Central memory CD8-positive, alpha-beta T cell (primary cell): ENCODE data around the gene COL8A2.

Experiments used
- ATAC-seq: fragments of 150-1000 bp; cut with Tn5 transposase; replicated peaks from 2 replicates; pipeline ENCODE4 v1.10.0; 2022; ENCODE audit warnings: mild to moderate bottlenecking, moderate FRiP score, moderate number of reproducible peaks; ENCODE audit not compliant: poor library complexity, severe bottlenecking; ENCODE audit errors: extremely low read depth
- DNase-seq, 2 donors: peaks; one replicate each; pipeline ENCODE4 v3.0.0; 2021; ENCODE audit warnings: low spot score in 2 of 2
- H3K27ac Mint-ChIP-seq: one replicate; pipeline ENCODE4 v1.8.0; 2022; ENCODE audit warnings: low read depth, mild to moderate bottlenecking, moderate library complexity, mixed read lengths
- H3K27me3 Mint-ChIP-seq: one replicate; pipeline ENCODE4 v1.8.0; 2022; ENCODE audit warnings: mixed read lengths
- H3K36me3 Mint-ChIP-seq: one replicate; pipeline ENCODE4 v1.8.0; 2022; ENCODE audit warnings: mild to moderate bottlenecking, moderate library complexity, mixed read lengths; ENCODE audit not compliant: insufficient read depth
- H3K4me1 Mint-ChIP-seq: one replicate; pipeline ENCODE4 v1.8.0; 2022; ENCODE audit warnings: mixed read lengths
- H3K4me3 Mint-ChIP-seq: one replicate; pipeline ENCODE4 v1.8.0; 2022; ENCODE audit warnings: mild to moderate bottlenecking, moderate library complexity, mixed read lengths
- H3K9me3 Mint-ChIP-seq: one replicate; pipeline ENCODE4 v1.8.0; 2022; ENCODE audit warnings: mixed read lengths

COL8A2 gene

GRCh38 chr1:36154765-36155407 lies 29.9 kb upstream of the COL8A2 start:
- no peaks in the 10 kb centered on the region for H3K9me3 Mint-ChIP-seq
- ATAC-seq (no peak), DNase-seq (no peak)
- H3K27ac Mint-ChIP-seq, result peak overlapping the region; percentile 82
- H3K4me3 Mint-ChIP-seq, result peak overlapping the region; percentile 100
- peaks cover 78% of the 10 kb centered on the region for H3K4me1 Mint-ChIP-seq
- no peaks in the 10 kb centered on the region for H3K27me3 Mint-ChIP-seq
- H3K36me3 Mint-ChIP-seq, result peaks cover 18% of the 10 kb centered on the region

GRCh38 chr1:36154335-36154734 lies 29.3 kb upstream of the COL8A2 start:
- Mint-ChIP-seq H3K27me3 (no peaks in the 10 kb centered on the region), H3K27ac (peak overlapping the region; percentile 30), H3K4me1 (peaks cover 78% of the 10 kb centered on the region), H3K36me3 (peaks cover 21% of the 10 kb centered on the region), H3K9me3 (no peaks in the 10 kb centered on the region), H3K4me3 (peak overlapping the region; percentile 100)
- ATAC-seq (no peak), DNase-seq (no peak)

- H3K36me3 Mint-ChIP-seq, result peaks cover 24% of the 10 kb centered on the region
- ATAC-seq (no peak), DNase-seq (no peak)
- H3K4me1 Mint-ChIP-seq, result peaks cover 79% of the 10 kb centered on the region
- no peaks in the 10 kb centered on the region for H3K27me3 Mint-ChIP-seq
- no peaks in the 10 kb centered on the region for H3K9me3 Mint-ChIP-seq
- H3K27ac Mint-ChIP-seq, result peak overlapping the region; percentile 30
- H3K4me3 Mint-ChIP-seq, result peak overlapping the region; percentile 100
Measured at GRCh38 chr1:36153476-36153875, 28.5 kb upstream of the COL8A2 start.

DNA sequence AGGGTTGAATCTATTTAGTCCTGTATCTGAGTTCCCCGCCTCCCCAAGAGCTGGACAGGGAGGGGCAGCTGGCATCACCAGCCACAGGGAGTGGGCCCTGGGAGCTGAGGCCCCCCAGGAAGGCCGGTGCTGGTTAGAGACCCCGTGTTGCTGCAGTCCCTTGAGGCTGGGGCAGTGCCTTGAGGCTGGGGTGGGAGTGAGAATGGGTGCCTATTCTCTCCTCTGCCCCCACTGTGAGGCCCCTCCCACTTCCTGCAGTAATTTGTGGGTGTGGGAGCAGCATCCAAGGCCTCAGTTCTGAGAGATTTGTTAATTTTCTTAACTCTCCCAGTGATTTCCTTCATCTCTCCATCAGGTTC lies 26.8 kb upstream of the COL8A2 start:
- Mint-ChIP-seq H3K4me1 (peaks cover 73% of the 10 kb centered on the region), H3K4me3 (peak overlapping the region; percentile 100), H3K9me3 (no peaks in the 10 kb centered on the region), H3K27me3 (no peaks in the 10 kb centered on the region), H3K27ac (peak overlapping the region; percentile 99), H3K36me3 (peaks cover 20% of the 10 kb centered on the region)
- DNase-seq (no peak), ATAC-seq (no peak)

DNA sequence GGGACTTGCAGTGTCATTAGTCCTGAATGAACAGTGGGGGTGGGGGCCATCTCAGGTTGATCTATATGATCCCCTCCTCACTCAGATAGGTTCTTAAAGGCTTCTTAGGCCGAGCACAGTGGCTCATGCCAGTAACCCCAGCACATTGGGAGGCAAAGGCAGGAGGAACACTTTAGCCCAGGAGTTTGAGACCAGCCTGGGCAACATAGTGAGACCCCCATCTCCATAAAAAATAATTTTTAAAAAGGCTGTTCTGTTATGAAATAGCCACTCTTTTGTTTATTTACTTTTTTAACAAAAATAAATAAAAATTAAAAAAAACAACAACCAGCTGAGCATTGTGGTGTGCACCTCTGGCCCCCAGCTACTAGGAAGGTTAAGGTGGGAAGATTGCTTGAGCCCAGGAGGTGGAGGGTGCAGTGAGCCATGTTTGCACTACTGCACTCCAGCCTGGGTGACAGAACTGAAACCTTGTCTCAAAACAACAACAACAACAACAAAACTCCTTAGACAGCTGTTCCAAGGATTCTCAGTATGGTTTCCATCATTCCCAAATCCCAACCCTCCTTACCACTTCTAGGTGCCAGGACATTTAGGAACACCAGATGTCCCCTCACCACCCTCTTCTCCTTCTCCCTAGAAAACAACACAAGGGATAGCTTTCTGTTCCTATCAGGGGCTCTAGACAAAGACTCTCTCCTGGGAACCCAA lies 26.3 kb upstream of the COL8A2 start:
- peaks cover 18% of the 10 kb centered on the region for H3K36me3 Mint-ChIP-seq

DNA sequence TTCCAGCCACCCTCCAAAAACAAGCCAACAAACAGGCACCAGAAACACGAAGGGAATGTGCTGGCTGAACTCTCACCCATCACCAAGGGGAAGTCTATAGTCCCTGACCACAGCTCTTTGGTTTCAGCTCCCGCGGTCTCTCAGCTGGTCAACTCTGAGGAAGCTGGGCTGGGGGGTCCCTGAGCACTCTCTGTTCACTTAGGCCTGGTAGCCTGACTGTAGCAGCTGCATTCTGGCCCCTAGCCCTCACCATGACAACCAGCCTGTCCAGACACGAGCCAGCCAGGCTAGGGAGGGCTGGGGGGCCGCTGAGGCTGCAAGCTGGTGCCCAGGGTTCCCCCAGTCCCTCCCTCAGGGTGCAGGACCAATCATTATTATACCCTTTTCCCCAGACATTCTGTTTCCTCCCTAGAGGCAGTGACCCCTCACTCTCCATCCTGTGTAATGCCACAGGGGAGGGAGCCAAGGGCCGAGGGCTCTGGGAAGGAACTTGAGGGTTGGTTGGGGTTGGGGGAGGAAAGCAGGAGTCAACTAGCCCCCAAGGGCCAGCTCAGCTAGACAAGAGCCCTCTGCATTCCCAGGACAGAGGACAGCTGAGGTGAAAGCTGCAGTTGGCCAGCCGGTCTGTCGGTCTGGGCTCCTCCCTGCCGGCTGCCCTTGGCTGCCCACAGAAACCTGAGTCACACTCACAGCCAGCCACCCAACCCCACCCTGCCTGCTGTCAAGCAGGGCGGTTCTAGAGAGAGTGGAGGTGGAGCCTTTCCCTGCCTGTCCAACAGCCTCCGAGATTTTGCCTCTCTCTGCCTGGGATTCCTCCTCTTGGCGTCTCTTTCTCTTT lies 25.5 kb upstream of the COL8A2 start:
- DNase-seq (peak; percentile 41 to 46), ATAC-seq (peak; percentile 16)
- peaks cover 15% of the 10 kb centered on the region for H3K36me3 Mint-ChIP-seq
- H3K27ac Mint-ChIP-seq, result peak overlapping the region; percentile 99
- peak overlapping the region; percentile 100 for H3K4me3 Mint-ChIP-seq
- no peaks in the 10 kb centered on the region for H3K9me3 Mint-ChIP-seq
- peaks cover 73% of the 10 kb centered on the region for H3K4me1 Mint-ChIP-seq
- no peaks in the 10 kb centered on the region for H3K27me3 Mint-ChIP-seq

More for the DNA sequence above, 26.3 kb upstream of the COL8A2 start:
- Mint-ChIP-seq H3K27me3 (no peaks in the 10 kb centered on the region), H3K9me3 (no peaks in the 10 kb centered on the region), H3K4me1 (peaks cover 73% of the 10 kb centered on the region), H3K27ac (peak overlapping the region; percentile 99), H3K4me3 (peak overlapping the region; percentile 100)
- ATAC-seq, result no peak
- no peak for DNase-seq

GRCh38 chr1:36149973-36150295 lies 24.9 kb upstream of the COL8A2 start:
- Mint-ChIP-seq H3K9me3 (no peaks in the 10 kb centered on the region), H3K4me1 (peaks cover 67% of the 10 kb centered on the region), H3K36me3 (peaks cover 15% of the 10 kb centered on the region), H3K4me3 (peak overlapping the region; percentile 100), H3K27me3 (no peaks in the 10 kb centered on the region), H3K27ac (peak overlapping the region; percentile 99)
- DNase-seq, result no peak
- ATAC-seq, result no peak

DNA sequence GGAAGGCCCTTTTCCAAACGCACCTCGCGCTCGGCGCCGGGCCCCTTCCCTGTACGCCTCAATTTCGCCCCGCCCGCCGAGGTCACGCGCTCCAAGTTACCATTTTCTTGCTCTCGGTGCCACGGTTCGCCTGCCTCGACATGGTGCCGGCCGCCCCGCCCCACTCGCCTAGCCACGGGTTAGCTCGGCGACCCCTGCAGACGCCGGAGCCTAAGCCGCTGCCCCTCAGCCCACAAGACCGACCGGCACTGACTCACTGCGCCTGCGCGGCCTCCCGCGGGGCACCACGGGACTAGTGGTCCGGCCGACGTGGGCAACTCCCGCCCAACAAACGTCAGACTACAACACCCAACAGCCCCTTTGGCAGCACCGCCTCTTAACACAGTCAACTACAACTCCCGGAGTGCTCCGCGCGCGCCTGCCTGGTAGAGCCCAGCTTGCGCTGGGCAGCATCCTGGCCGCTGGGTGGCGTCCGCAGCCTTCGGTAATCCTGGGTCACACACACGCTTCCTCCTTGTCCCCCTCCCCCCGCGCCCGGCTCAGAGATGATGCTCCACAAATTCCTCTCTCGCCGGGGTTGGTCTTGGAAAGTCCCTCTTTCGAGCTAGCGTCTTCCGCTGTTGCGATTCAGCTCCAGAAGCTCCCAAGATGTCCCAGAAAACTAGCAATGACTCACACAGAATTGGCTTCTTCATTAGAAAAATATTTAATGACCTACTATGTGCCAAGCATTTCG lies 24.4 kb upstream of the COL8A2 start, which contains the start of gene TRAPPC3:
TSS of gene TRAPPC3 (minus strand) at position 250 of the 736 bp plus-strand sequence. CDS start at position 142, 108 bp downstream.
- Mint-ChIP-seq H3K4me3 (peak within 1 kb of the TSS; percentile 100), H3K36me3 (peaks cover 17% of the 10 kb centered on the region), H3K9me3 (no peaks in the 10 kb centered on the region), H3K4me1 (peaks cover 66% of the 10 kb centered on the region), H3K27ac (peak within 1 kb of the TSS; percentile 99), H3K27me3 (no peaks in the 10 kb centered on the region)
- ATAC-seq, result peak; percentile 95
- peak; percentile 95 to 98 for DNase-seq

- no peaks in the 10 kb centered on the region for H3K9me3 Mint-ChIP-seq
- DNase-seq, result no peak
- peaks cover 64% of the 10 kb centered on the region for H3K4me1 Mint-ChIP-seq
- peak overlapping the region; percentile 100 for H3K4me3 Mint-ChIP-seq
- peaks cover 14% of the 10 kb centered on the region for H3K36me3 Mint-ChIP-seq
- ATAC-seq, result peak; percentile 17
- peak overlapping the region; percentile 99 for H3K27ac Mint-ChIP-seq
- no peaks in the 10 kb centered on the region for H3K27me3 Mint-ChIP-seq
Measured at GRCh38 chr1:36148821-36149236, 23.8 kb upstream of the COL8A2 start.

- Mint-ChIP-seq H3K4me3 (no peak overlapping the region), H3K27ac (no peak overlapping the region), H3K36me3 (peaks cover 15% of the 10 kb centered on the region), H3K27me3 (no peaks in the 10 kb centered on the region), H3K4me1 (peaks cover 46% of the 10 kb centered on the region), H3K9me3 (no peaks in the 10 kb centered on the region)
- ATAC-seq (no peak), DNase-seq (no peak)
Measured at GRCh38 chr1:36144413-36144812, 19.4 kb upstream of the COL8A2 start.

- H3K4me3 Mint-ChIP-seq, result no peak overlapping the region
- H3K36me3 Mint-ChIP-seq, result peaks cover 18% of the 10 kb centered on the region
- H3K4me1 Mint-ChIP-seq, result peaks cover 37% of the 10 kb centered on the region
Measured at GRCh38 chr1:36143424-36143823, 18.4 kb upstream of the COL8A2 start.

GRCh38 chr1:36142121-36142520 lies 17.1 kb upstream of the COL8A2 start:
- Mint-ChIP-seq H3K4me1 (peaks cover 29% of the 10 kb centered on the region), H3K4me3 (no peak overlapping the region), H3K9me3 (no peaks in the 10 kb centered on the region), H3K27me3 (no peaks in the 10 kb centered on the region), H3K27ac (no peak overlapping the region), H3K36me3 (peaks cover 27% of the 10 kb centered on the region)
- DNase-seq, result no peak
- ATAC-seq, result no peak

More at GRCh38 chr1:36143424-36143823, 18.4 kb upstream of the COL8A2 start:
- Mint-ChIP-seq H3K27me3 (no peaks in the 10 kb centered on the region), H3K9me3 (no peaks in the 10 kb centered on the region), H3K27ac (no peak overlapping the region)
- no peak for ATAC-seq
- no peak for DNase-seq
